ENCODE results near the gene MARK1. TPM values are rescaled to one million over a fixed set of nuclear protein-coding genes. Genes with fewer than 3 reads are reported as not detected.

The MARK1 gene
- total and polyA plus RNA-seq, 10 of the 15 experiments (the other 5 are each of a cell fraction or from before 2014, with no cell fraction given) = 0.02 to 0.67 (median 0.12) TPM; not detected in 6

DNA sequence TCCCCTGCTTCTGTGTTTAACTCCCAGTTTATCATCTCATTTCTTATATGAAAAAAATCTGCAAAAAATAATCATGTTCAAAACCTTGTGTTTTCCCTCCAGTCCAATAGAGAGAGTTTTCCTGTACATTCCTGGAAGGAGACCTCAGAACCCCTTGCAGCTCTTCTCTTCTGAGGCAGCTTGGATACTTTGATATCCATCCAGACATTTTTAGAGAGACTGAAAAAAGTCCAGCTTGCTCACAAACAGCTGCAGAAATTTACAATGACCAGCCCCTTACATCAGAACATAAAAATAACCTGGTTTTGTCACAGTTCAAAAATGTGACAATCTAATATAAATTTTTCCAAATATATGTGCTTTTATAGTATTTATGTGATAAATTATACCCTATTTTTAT, 88.9 kb downstream of the MARK1 start (continued):
- TF ChIP-seq, protein P1, sequence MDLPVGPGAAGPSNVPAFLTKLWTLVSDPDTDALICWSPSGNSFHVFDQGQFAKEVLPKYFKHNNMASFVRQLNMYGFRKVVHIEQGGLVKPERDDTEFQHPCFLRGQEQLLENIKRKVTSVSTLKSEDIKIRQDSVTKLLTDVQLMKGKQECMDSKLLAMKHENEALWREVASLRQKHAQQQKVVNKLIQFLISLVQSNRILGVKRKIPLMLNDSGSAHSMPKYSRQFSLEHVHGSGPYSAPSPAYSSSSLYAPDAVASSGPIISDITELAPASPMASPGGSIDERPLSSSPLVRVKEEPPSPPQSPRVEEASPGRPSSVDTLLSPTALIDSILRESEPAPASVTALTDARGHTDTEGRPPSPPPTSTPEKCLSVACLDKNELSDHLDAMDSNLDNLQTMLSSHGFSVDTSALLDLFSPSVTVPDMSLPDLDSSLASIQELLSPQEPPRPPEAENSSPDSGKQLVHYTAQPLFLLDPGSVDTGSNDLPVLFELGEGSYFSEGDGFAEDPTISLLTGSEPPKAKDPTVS (IDR thresholded peaks at IDR 0.05; ENCODE audit: low read depth, low read length) = no peak
- TF ChIP-seq TBL1XR1 (IDR thresholded peaks at IDR 0.05; ENCODE audit: low read depth, low read length) = no peak
- TF ChIP-seq YY1 (IDR thresholded peaks at IDR 0.05; ENCODE audit: low read depth, low read length) = no peak
- no peak for TF ChIP-seq CHD4 (IDR thresholded peaks at IDR 0.05)

DNA sequence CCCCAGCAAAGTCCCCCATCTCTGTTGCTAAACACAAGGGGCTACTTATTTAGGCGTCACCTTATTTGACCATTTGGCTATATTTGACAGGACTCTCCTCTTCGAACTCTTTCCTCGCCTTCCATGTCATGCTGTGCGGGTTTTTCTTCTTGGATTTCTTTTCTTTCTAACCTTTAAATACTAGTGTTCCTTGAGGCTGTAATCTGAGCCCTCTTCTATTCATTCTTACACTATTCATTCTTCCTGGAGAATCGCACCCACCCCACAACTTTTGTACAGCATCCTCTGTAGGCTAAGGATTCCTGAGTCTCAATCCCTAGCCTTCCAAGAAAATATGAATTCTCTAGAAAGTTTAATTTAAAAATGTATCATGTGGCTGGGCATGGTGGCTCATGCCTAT, 100.5 kb downstream of the MARK1 start:
- SMC1A ChIA-PET (ENCODE audit: uncharacterized antibody, unreplicated experiment) = no interaction called here

More for the DNA sequence above, 100.5 kb downstream of the MARK1 start:
- POLR2A ChIA-PET = no interaction called here
- RAD21 ChIA-PET (ENCODE audit: unreplicated experiment) = no interaction called here
- no peaks in the 10 kb centered on the region for H3K27me3 ChIP-seq (replicated peaks in 1 of 2; ENCODE audit: control insufficient read depth in 2 of 2, insufficient read depth in 2 of 2, low read length in 1 of 2)
- no peak overlapping the region for H3K4me2 ChIP-seq (ENCODE audit: control insufficient read depth, insufficient read depth)
- TF ChIP-seq, protein P2, sequence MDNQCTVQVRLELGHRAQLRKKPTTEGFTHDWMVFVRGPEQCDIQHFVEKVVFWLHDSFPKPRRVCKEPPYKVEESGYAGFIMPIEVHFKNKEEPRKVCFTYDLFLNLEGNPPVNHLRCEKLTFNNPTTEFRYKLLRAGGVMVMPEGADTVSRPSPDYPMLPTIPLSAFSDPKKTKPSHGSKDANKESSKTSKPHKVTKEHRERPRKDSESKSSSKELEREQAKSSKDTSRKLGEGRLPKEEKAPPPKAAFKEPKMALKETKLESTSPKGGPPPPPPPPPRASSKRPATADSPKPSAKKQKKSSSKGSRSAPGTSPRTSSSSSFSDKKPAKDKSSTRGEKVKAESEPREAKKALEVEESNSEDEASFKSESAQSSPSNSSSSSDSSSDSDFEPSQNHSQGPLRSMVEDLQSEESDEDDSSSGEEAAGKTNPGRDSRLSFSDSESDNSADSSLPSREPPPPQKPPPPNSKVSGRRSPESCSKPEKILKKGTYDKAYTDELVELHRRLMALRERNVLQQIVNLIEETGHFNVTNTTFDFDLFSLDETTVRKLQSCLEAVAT (IDR thresholded peaks at IDR 0.05) = no peak
- no peak for TF ChIP-seq MYB (IDR thresholded peaks at IDR 0.05; ENCODE audit: borderline replicate concordance, low read depth, low read length)
- TF ChIP-seq SMAD5 (IDR thresholded peaks at IDR 0.05; ENCODE audit: low read depth) = no peak
- no peak for TF ChIP-seq PAX5 (IDR thresholded peaks at IDR 0.05; ENCODE audit: borderline replicate concordance, low read depth, low read length)
- no peak for TF ChIP-seq NBN (IDR thresholded peaks at IDR 0.05)
- no peak for TF ChIP-seq STAT1 (conservative IDR thresholded peaks at IDR 0.05)
- TF ChIP-seq, protein P3, sequence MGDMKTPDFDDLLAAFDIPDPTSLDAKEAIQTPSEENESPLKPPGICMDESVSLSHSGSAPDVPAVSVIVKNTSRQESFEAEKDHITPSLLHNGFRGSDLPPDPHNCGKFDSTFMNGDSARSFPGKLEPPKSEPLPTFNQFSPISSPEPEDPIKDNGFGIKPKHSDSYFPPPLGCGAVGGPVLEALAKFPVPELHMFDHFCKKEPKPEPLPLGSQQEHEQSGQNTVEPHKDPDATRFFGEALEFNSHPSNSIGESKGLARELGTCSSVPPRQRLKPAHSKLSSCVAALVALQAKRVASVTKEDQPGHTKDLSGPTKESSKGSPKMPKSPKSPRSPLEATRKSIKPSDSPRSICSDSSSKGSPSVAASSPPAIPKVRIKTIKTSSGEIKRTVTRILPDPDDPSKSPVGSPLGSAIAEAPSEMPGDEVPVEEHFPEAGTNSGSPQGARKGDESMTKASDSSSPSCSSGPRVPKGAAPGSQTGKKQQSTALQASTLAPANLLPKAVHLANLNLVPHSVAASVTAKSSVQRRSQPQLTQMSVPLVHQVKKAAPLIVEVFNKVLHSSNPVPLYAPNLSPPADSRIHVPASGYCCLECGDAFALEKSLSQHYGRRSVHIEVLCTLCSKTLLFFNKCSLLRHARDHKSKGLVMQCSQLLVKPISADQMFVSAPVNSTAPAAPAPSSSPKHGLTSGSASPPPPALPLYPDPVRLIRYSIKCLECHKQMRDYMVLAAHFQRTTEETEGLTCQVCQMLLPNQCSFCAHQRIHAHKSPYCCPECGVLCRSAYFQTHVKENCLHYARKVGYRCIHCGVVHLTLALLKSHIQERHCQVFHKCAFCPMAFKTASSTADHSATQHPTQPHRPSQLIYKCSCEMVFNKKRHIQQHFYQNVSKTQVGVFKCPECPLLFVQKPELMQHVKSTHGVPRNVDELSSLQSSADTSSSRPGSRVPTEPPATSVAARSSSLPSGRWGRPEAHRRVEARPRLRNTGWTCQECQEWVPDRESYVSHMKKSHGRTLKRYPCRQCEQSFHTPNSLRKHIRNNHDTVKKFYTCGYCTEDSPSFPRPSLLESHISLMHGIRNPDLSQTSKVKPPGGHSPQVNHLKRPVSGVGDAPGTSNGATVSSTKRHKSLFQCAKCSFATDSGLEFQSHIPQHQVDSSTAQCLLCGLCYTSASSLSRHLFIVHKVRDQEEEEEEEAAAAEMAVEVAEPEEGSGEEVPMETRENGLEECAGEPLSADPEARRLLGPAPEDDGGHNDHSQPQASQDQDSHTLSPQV (IDR thresholded peaks at IDR 0.05) = no peak
- TF ChIP-seq, protein P4, sequence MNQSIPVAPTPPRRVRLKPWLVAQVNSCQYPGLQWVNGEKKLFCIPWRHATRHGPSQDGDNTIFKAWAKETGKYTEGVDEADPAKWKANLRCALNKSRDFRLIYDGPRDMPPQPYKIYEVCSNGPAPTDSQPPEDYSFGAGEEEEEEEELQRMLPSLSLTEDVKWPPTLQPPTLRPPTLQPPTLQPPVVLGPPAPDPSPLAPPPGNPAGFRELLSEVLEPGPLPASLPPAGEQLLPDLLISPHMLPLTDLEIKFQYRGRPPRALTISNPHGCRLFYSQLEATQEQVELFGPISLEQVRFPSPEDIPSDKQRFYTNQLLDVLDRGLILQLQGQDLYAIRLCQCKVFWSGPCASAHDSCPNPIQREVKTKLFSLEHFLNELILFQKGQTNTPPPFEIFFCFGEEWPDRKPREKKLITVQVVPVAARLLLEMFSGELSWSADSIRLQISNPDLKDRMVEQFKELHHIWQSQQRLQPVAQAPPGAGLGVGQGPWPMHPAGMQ (IDR thresholded peaks at IDR 0.05; ENCODE audit: borderline replicate concordance) = no peak
- TF ChIP-seq JUNB (IDR thresholded peaks at IDR 0.05) = no peak
- TF ChIP-seq, protein P5, sequence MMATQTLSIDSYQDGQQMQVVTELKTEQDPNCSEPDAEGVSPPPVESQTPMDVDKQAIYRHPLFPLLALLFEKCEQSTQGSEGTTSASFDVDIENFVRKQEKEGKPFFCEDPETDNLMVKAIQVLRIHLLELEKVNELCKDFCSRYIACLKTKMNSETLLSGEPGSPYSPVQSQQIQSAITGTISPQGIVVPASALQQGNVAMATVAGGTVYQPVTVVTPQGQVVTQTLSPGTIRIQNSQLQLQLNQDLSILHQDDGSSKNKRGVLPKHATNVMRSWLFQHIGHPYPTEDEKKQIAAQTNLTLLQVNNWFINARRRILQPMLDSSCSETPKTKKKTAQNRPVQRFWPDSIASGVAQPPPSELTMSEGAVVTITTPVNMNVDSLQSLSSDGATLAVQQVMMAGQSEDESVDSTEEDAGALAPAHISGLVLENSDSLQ (IDR thresholded peaks at IDR 0.05) = no peak
- TF ChIP-seq POLR2AphosphoS2 (IDR thresholded peaks at IDR 0.05; ENCODE audit: low read depth, low read length) = no peak
- TF ChIP-seq GABPA (IDR thresholded peaks at IDR 0.05; ENCODE audit: low read depth) = no peak
- no TSS peak for BruUV-seq (replicated peaks)
- no peak for FAIRE-seq
- no peaks in the 10 kb centered on the region for H4K20me1 ChIP-seq (ENCODE audit: control insufficient read depth, insufficient read depth)
- in situ Hi-C loops (cut with MboI) = no loop called here
- H2AFZ ChIP-seq (ENCODE audit: control insufficient read depth, low read depth, low read length) = no peak overlapping the region
- H3K4me1 ChIP-seq (ENCODE audit: control insufficient read depth, insufficient read depth, low read length) = no peaks in the 10 kb centered on the region
- H3K79me2 ChIP-seq (ENCODE audit: control insufficient read depth, insufficient read depth, low read length) = no peaks in the 10 kb centered on the region
- H3K36me3 ChIP-seq (ENCODE audit: control insufficient read depth in 2 of 2, insufficient read depth in 2 of 2, low read length in 1 of 2) = no peaks in the 10 kb centered on the region
- no peak for DNase-seq (ENCODE audit: low read depth, low spot score)
- WGBS (ENCODE audit: insufficient coverage, insufficient replicate concordance, low lambda C conversion rate, missing lambda C conversion rate) = 82% methylated on average over 5 of the region's 5 CpGs
- no peak overlapping the region for H3K27ac ChIP-seq (ENCODE audit: control insufficient read depth, insufficient read depth)
- H3K4me3 ChIP-seq = no peak overlapping the region
- intact Hi-C loops (cut with micrococcal nuclease; ENCODE audit: unreplicated experiment) = no loop called here
- no peak for ATAC-seq
- H3K9me3 ChIP-seq (replicated peaks; ENCODE audit: control insufficient read depth, insufficient read depth, low read length) = no peaks in the 10 kb centered on the region
- CTCF ChIA-PET = no interaction called here
- H3K9ac ChIP-seq (ENCODE audit: control insufficient read depth, insufficient read depth, low read length) = no peak overlapping the region

Measured in GM12878 (cell line).